Iris pigment epithelial cell (primary cell): ENCODE data around the gene CFHR5.

ENCODE experiments used
- DNase-seq: peaks from one replicate; pipeline ENCODE4 v3.0.0-alpha.2; 2011; ENCODE audit warnings: low read depth

Gene CFHR5

GRCh38 chr1:197021716-197022115, 44.4 kb downstream of the CFHR5 start:
- no peak for DNase-seq

DNA sequence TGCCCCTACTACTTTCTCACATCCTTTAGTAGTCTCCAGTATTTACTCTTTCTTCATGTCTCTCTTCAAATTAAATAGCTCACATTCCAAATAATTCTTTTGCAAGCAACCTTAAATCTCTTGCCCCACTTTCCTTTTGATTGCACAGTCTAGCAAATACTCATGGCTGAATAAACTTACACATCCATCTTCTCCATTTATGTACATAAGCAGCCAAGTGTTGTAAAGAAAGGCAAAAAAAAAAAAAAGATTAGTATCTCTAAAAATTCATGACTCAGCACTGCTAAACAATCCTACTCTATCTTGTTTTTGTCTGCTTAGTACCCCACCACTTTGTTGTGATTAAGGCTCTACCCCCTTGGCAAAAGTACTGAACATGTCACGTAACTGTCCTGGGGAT, 47.1 kb downstream of the CFHR5 start:
- DNase-seq, result peak; percentile 29

- peak; percentile 7 for DNase-seq
These were observed 50.0 kb downstream of the CFHR5 start for GRCh38 chr1:197027359-197027758.

GRCh38 chr1:197029749-197030148, 52.4 kb downstream of the CFHR5 start:
- peak; percentile 11 for DNase-seq

DNA sequence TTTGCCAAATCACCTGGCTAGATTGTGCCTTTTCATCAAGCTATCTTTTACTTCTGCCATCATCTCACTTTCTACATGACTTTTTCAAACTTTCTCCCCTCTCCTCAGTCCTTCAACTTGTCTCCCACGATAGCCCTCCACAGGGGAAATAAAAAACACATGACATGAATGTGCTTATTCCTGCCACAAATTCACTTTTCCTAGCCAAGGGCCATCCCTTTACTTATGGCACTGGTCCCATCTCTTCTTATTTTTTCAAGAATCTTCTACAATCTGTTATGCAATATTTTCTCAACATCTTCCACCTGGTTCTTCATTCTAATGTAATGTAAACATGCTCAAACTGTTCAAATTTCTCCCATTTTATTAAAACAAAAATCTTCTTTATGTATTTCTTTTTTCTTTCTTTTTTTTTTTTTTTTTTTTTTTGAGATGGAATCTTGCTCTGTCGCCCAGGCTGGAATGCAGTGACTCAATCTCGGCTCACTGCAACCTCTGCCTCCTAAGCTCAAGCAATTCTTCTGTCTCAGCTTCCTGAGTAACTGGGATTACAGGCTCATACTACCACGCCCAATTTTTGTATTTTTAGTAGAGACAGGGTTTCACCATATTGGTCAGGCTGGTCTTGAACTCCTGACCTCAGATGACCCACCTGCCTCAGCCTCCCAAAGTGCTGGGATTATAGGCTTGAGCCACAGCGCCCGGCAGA, 57.4 kb downstream of the CFHR5 start:
- peak; percentile 73 for DNase-seq

DNA sequence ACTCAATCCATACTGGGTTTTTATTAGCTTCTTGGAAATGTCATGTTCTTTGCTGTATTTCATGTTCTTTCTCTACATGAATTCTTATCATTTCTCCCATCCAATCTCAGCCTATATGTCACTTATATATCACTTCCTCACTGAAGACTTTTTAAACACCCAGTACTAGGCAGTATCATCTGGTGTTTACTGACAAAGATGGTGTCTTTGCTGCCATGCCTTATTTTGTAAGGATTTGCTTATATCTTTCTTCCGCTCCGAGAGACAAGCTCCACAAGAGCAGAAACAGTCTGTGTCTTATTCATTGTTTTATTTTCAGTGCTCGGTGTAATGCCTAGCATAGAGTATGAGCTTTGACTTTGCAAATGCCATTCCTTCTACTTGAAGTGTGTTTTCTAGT, 59.5 kb downstream of the CFHR5 start:
- no peak for DNase-seq

- DNase-seq, result no peak
These were observed 64.4 kb downstream of the CFHR5 start for GRCh38 chr1:197041486-197042353.

GRCh38 chr1:197042676-197043341, 65.5 kb downstream of the CFHR5 start:
- no peak for DNase-seq

- no peak for DNase-seq
These were observed 71.7 kb downstream of the CFHR5 start for GRCh38 chr1:197049100-197049499.
